ENCODE data around the gene RPS27. TPM values are rescaled to one million over a fixed set of nuclear protein-coding genes. Genes with fewer than 3 reads are reported as not detected.

Gene RPS27
- total RNA-seq, 1 donor from 2014 or later, result 1,372 TPM

DNA sequence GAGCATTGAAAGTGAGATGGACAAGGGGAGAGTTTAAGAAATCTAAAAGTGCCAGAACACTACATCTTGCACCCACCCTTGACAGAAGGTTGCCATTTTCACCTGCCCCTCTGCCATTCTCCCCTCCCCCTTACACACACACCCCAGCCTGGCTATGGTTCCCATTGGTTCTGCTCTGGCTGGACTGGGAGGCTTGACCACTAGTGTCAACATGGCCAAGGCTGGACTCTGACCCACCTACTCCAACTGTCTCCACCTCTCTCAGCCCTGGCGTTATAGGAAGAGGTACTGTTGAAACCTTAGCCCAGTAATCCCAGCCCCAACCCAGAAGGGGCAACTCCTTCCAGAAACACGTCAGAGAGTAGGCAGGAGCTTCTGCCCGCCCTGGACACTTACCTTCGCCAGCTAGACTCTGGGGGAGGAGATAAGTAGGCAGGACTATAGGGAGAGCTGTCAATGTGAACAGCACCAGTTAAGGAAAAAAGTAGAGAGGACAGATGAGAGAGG lies 36.6 kb upstream of the RPS27 start:
- Mint-ChIP-seq H3K36me3 (ENCODE audit: low read depth) (peaks cover 57% of the 10 kb centered on the region), H3K4me1 (ENCODE audit: low read depth) (peaks cover 28% of the 10 kb centered on the region), H3K27ac (peak overlapping the region; percentile 6), H3K9me3 (no peaks in the 10 kb centered on the region), H3K27me3 (ENCODE audit: low read depth) (no peaks in the 10 kb centered on the region), H3K4me3 (ENCODE audit: low read depth) (no peak overlapping the region)
- intact Hi-C loops (cut with micrococcal nuclease), result no loop called here
- DNase-seq (ENCODE audit: low spot score), result no peak

DNA sequence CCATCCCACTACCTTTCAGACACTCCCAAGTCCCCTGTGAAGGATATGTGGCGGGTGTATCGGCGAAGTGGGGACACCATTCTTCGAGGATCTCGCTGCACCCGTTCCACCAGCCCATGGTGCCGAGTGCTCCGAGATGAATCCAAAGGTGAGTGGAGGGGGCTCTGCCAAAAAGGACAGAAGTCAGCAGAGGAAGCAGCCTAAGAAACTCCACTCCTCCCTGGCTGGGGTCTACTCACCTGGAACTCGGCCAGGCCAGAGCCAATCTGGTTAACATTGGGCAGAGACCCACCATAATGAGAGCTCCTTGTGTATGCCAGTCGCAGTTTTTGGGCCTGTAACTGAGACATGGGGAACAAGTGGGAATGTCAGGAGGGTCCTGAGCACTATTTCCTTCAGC lies 35.7 kb upstream of the RPS27 start:
- no peaks in the 10 kb centered on the region for H3K9me3 Mint-ChIP-seq
- DNase-seq (ENCODE audit: low spot score), result no peak
- no peak overlapping the region for H3K4me3 Mint-ChIP-seq (ENCODE audit: low read depth)
- H3K4me1 Mint-ChIP-seq (ENCODE audit: low read depth), result peaks cover 33% of the 10 kb centered on the region
- peak overlapping the region; percentile 9 for H3K27ac Mint-ChIP-seq
- no peaks in the 10 kb centered on the region for H3K27me3 Mint-ChIP-seq (ENCODE audit: low read depth)
- peaks cover 55% of the 10 kb centered on the region for H3K36me3 Mint-ChIP-seq (ENCODE audit: low read depth)
- intact Hi-C loops (cut with micrococcal nuclease), result no loop called here

GRCh38 chr1:153956997-153957715 lies 33.4 kb upstream of the RPS27 start:
- Mint-ChIP-seq H3K27ac (peak overlapping the region; percentile 94), H3K27me3 (ENCODE audit: low read depth) (no peaks in the 10 kb centered on the region), H3K9me3 (no peaks in the 10 kb centered on the region), H3K4me1 (ENCODE audit: low read depth) (peaks cover 44% of the 10 kb centered on the region), H3K4me3 (ENCODE audit: low read depth) (peak overlapping the region; percentile 97), H3K36me3 (ENCODE audit: low read depth) (peaks cover 46% of the 10 kb centered on the region)
- DNase-seq (ENCODE audit: low spot score), result no peak
- intact Hi-C loops (cut with micrococcal nuclease), result no loop called here

DNA sequence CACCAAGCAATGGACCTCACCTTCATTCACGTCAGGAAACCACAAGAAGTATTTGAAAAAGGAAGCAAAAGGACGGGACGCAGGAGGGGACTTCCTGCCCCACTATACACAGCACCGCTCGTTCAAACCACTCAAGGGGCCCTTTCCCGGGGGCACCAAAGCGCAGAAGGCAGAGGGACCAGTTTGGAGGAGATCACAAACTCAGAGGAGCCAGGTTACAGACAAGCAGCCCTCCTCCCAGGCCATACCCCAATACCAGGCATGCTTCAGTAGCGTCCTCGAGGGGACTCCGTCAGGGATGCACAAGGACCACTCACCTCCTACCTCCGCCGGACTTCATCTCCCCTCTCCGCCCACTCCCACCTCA lies 32.8 kb upstream of the RPS27 start:
- Mint-ChIP-seq H3K36me3 (ENCODE audit: low read depth) (peaks cover 41% of the 10 kb centered on the region), H3K4me3 (ENCODE audit: low read depth) (peak overlapping the region; percentile 97), H3K27ac (peak overlapping the region; percentile 94), H3K9me3 (no peaks in the 10 kb centered on the region), H3K27me3 (ENCODE audit: low read depth) (no peaks in the 10 kb centered on the region), H3K4me1 (ENCODE audit: low read depth) (peaks cover 49% of the 10 kb centered on the region)
- intact Hi-C loops (cut with micrococcal nuclease), result loop anchor here (1.0 kb wide), 3 partner anchors 10 to 34 kb away; partner anchors contain the start of genes CREB3L4 and DENND4B
- peak; percentile 39 for DNase-seq (ENCODE audit: low spot score)

- H3K27ac Mint-ChIP-seq, result peak within 1 kb of the TSS; percentile 94
- H3K27me3 Mint-ChIP-seq (ENCODE audit: low read depth), result no peaks in the 10 kb centered on the region
- H3K36me3 Mint-ChIP-seq (ENCODE audit: low read depth), result peaks cover 38% of the 10 kb centered on the region
- H3K4me3 Mint-ChIP-seq (ENCODE audit: low read depth), result peak within 1 kb of the TSS; percentile 97
- H3K9me3 Mint-ChIP-seq, result no peaks in the 10 kb centered on the region
- peaks cover 51% of the 10 kb centered on the region for H3K4me1 Mint-ChIP-seq (ENCODE audit: low read depth)
- intact Hi-C loops (cut with micrococcal nuclease), result loop anchor here (1.0 kb wide), 3 partner anchors 9 to 35 kb away; partner anchors contain the start of genes CREB3L4 and DENND4B
- peak; percentile 96 for DNase-seq (ENCODE audit: low spot score)
These were observed 32.2 kb upstream of the RPS27 start, which contains the start of gene CRTC2 for GRCh38 chr1:153958111-153958960. TSS of gene CRTC2 (minus strand) at chr1:153958612. CDS start at chr1:153958497, 115 bp downstream.

DNA sequence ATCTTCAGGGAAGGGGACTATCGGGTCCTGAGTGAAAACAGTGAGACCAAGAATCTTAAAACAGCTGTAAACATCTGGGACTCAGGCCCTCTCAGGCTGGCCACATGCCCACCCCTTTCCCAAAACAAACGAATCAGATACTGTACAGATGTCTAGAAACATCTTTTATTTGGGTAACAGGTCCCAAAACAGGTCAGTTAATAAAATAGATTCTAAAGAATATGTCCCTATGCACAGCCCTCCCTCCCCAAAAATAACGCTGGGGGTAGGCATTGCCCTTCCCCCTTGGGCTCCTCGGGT lies 31.7 kb upstream of the RPS27 start:
- peak overlapping the region; percentile 94 for H3K27ac Mint-ChIP-seq
- peaks cover 53% of the 10 kb centered on the region for H3K4me1 Mint-ChIP-seq (ENCODE audit: low read depth)
- no peaks in the 10 kb centered on the region for H3K27me3 Mint-ChIP-seq (ENCODE audit: low read depth)
- H3K4me3 Mint-ChIP-seq (ENCODE audit: low read depth), result peak overlapping the region; percentile 97
- DNase-seq (ENCODE audit: low spot score), result no peak
- H3K9me3 Mint-ChIP-seq, result no peaks in the 10 kb centered on the region
- intact Hi-C loops (cut with micrococcal nuclease), result loop anchor here (1.0 kb wide), 3 partner anchors 8 to 36 kb away; partner anchors contain the start of genes CREB3L4 and DENND4B
- H3K36me3 Mint-ChIP-seq (ENCODE audit: low read depth), result peaks cover 34% of the 10 kb centered on the region

DNA sequence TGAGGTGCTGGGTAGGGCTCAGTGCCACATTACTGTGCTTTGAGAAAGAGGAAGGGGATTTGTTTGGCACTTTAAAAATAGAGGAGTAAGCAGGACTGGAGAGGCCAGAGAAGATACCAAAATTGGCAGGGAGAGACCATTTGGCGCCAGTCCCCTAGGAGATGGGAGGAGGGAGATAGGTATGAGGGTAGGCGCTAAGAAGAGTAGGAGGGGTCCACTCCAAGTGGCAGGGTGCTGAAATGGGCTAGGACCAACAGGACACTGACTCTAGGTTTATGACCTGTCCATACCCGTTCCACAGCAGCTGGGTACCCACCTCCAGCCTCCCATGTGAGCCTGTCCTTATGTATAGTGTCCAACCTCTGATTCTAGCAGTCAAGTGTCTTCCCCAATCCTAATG lies 31.1 kb upstream of the RPS27 start:
- Mint-ChIP-seq H3K27me3 (ENCODE audit: low read depth) (no peaks in the 10 kb centered on the region), H3K27ac (peak overlapping the region; percentile 50), H3K4me1 (ENCODE audit: low read depth) (peaks cover 53% of the 10 kb centered on the region), H3K4me3 (ENCODE audit: low read depth) (no peak overlapping the region), H3K36me3 (ENCODE audit: low read depth) (peaks cover 29% of the 10 kb centered on the region), H3K9me3 (no peaks in the 10 kb centered on the region)
- intact Hi-C loops (cut with micrococcal nuclease), result no loop called here
- no peak for DNase-seq (ENCODE audit: low spot score)

DNA sequence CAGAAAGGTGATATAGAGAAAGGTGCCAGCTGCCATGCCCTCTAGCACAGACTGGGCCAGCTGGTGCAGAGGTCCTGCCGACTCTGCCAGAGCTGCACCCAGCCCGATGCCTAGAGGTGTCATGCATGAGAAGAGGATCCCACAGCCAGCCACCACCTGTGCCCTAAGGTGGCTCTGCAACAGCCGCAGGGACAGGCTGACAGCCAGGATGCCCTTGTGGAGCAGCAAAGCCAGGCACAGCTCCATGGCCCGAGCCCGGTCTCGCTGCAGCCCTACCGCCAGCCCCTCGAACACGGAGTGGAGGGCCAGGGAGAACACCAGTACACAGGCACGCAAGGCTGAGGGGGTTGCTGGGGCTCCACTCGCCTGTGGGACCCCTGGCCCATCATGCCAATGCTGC lies 30.4 kb upstream of the RPS27 start:
- intact Hi-C loops (cut with micrococcal nuclease), result loop anchor here (10.0 kb wide), 1 partner anchor 415 kb away; the partner anchor contains the start of genes S100A3, S100A4 and S100A5
- Mint-ChIP-seq H3K4me3 (ENCODE audit: low read depth) (no peak overlapping the region), H3K27me3 (ENCODE audit: low read depth) (no peaks in the 10 kb centered on the region), H3K9me3 (no peaks in the 10 kb centered on the region), H3K4me1 (ENCODE audit: low read depth) (peaks cover 53% of the 10 kb centered on the region), H3K27ac (no peak overlapping the region), H3K36me3 (ENCODE audit: low read depth) (peaks cover 27% of the 10 kb centered on the region)
- DNase-seq (ENCODE audit: low spot score), result no peak

DNA sequence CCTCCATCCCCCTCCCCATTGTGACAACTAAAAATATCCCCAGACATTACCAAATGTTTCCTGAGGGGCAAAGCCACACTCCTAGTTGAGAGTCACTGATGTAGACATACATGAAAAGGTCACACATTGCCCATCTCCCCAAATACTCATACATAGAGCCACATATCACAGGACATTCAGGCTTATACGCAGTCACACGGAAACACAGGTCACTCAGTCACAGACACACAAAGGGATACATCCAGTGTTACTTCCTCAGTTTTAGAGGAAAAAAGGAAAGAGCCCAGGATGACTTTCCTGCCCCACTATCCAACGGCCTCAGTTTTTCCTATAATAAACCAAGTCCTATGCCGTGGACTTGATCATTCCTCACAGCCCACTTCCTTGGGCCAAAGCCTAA lies 29.1 kb upstream of the RPS27 start:
- Mint-ChIP-seq H3K27me3 (ENCODE audit: low read depth) (no peaks in the 10 kb centered on the region), H3K27ac (peak overlapping the region; percentile 25), H3K9me3 (no peaks in the 10 kb centered on the region), H3K4me3 (ENCODE audit: low read depth) (peak overlapping the region; percentile 54), H3K36me3 (ENCODE audit: low read depth) (peaks cover 36% of the 10 kb centered on the region), H3K4me1 (ENCODE audit: low read depth) (peaks cover 50% of the 10 kb centered on the region)
- intact Hi-C loops (cut with micrococcal nuclease), result loop anchor here (10.0 kb wide), 1 partner anchor 417 kb away; the partner anchor contains the start of genes S100A3, S100A4 and S100A5
- DNase-seq (ENCODE audit: low spot score), result no peak

DNA sequence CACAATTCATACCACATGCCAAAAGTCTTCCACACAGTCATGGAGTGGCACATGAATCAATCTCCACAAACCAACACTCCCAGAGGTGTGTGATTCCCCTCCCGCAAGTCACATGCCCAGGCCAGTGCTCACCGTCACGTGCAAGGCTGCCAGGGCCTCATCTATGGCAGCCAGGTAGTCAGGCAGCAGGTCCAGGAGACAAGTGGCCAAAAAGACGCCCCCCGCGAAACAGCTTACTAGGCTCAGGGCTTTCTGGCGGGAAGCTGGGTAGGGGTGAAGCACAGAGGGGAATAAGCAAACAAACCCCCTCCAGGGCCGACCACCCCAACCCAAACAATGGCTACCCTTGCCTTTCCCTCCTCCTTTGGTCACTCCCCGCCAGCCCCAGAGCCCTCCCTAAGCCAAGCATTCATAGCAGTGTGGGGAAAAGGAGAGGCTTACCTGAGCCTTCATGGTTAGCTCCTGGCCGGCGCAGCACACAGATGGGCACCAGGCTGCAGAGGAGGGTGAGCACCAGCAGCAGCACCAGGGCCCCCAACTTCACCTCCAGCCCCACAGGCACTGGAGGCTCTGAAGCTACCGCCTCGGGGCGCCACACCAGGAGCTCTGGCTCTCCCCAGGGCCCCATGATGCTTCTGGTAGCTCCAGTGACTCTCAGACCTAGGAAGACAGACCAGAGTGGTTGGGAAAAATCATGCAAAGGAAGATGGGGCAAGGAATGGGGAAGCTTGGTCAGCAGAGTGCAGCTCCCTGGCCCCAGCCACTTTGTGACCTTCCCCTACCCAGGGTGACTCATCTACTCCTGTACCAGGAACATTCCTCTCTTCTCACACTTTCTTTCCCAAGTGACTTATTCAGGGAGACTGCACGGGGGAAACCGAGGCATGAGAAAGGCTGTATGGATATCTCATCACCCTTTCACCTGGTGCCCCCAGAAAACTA lies 28.2 kb upstream of the RPS27 start:
- H3K9me3 Mint-ChIP-seq, result no peaks in the 10 kb centered on the region
- H3K36me3 Mint-ChIP-seq (ENCODE audit: low read depth), result peaks cover 38% of the 10 kb centered on the region
- intact Hi-C loops (cut with micrococcal nuclease), result loop anchor here (2.0 to 10.0 kb wide), 2 partner anchors 14 to 418 kb away; partner anchors contain the start of genes JTB, S100A3, S100A4 and S100A5
- DNase-seq (ENCODE audit: low spot score), result no peak
- H3K4me1 Mint-ChIP-seq (ENCODE audit: low read depth), result peaks cover 46% of the 10 kb centered on the region
- peak overlapping the region; percentile 86 for H3K27ac Mint-ChIP-seq
- no peaks in the 10 kb centered on the region for H3K27me3 Mint-ChIP-seq (ENCODE audit: low read depth)
- H3K4me3 Mint-ChIP-seq (ENCODE audit: low read depth), result peak overlapping the region; percentile 84

DNA sequence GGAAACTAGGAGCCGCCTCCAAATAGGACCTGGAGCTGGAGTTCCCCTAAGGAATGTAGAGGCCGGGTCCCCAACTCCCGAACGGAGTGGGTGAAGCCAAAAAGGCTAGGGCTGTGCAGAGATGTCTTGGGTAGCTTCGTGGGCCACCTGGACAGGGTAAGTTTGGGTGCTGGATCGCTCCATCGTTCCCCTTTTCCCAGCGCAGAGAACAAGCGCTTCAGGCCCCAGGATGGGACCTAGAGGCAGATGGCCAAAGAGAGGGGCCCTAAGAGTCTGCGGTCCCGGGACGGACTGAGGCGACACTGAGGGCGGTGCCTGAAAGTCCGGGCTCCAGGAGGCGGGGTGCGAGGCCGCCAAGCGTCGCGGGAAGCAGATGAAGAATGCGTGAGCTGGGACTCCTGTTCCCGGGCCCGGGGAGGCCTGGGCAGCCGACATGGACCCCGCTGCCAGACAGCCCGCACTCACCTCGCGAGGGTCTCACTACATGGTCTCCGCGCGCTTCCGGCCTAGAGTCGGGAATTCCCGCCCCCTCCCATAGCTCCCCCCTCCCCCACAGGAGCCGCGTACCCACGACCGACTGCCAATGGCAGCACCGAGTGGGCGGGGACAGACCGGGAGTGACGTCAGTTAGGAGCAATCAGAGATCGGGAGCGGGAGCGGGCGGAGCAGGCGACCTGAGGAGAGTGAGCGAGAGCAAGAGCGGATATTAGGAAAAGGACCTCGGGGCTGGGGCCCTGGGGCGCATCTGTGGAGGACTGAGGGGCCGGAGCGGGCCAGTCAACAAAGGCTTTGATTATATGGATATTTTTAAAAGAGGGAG lies 27.3 kb upstream of the RPS27 start, which contains the start of gene SLC39A1:
Gene SLC39A1 (minus strand): TSS at position 508 of the 820 bp plus-strand sequence. CDS start 822 bp downstream, outside the sequence.
- peaks cover 35% of the 10 kb centered on the region for H3K36me3 Mint-ChIP-seq (ENCODE audit: low read depth)
- H3K9me3 Mint-ChIP-seq, result no peaks in the 10 kb centered on the region
- peak; percentile 93 for DNase-seq (ENCODE audit: low spot score)
- H3K4me1 Mint-ChIP-seq (ENCODE audit: low read depth), result peaks cover 49% of the 10 kb centered on the region
- peak within 1 kb of the TSS; percentile 84 for H3K4me3 Mint-ChIP-seq (ENCODE audit: low read depth)
- no peaks in the 10 kb centered on the region for H3K27me3 Mint-ChIP-seq (ENCODE audit: low read depth)
- intact Hi-C loops (cut with micrococcal nuclease), result loop anchor here (2.0 to 10.0 kb wide), 2 partner anchors 14 to 418 kb away; partner anchors contain the start of genes JTB, S100A3, S100A4 and S100A5
- H3K27ac Mint-ChIP-seq, result peak within 1 kb of the TSS; percentile 86

Data from activated T-helper 2 cell treated with anti-CD3 and anti-CD28 coated beads, Interferon-gamma antibody, Interleukin-2, Interleukin-4, amounts not matched to agents 10 μg/mL and 5 μg/mL and 100 μg/mL, durations not matched to agents 14 hours and 24 hours and 36 hours (primary cell).